SK-N-SH (cell line): Measurements from ENCODE around the gene ASPG. TPM values are rescaled to one million over a fixed set of nuclear protein-coding genes. Genes with fewer than 3 reads are reported as not detected.

Experiments used
- CTCF ChIA-PET: fragments of 300-600, 350-600 bp; formaldehyde crosslinking; extraction: SDS; loops from one replicate; lab custom pipeline; 2021; lab: Yijun Ruan, JAX
- POLR2A ChIA-PET: fragments of 350-600 bp; sonication (Branson Sonifier 250); formaldehyde crosslinking; extraction: SDS; loops from one replicate; lab custom pipeline; 2020; ENCODE audit warnings: antibody characterized with exemption, inconsistent platforms; lab: Yijun Ruan, JAX
- DNase-seq: peaks from one replicate; pipeline ENCODE4 v3.0.0; 2012
- H2AFZ ChIP-seq: fragments of 200-600 bp; sonication (generic); 2 replicates; pipeline ENCODE4 v1.8.1; 2016; ENCODE audit warnings: antibody characterized with exemption, mild to moderate bottlenecking, low read depth
- H3F3A ChIP-seq: fragments of 200-600 bp; sonication (generic); replicated peaks from 2 replicates; pipeline ENCODE3; 2016; ENCODE audit warnings: antibody characterized with exemption, mild to moderate bottlenecking; ENCODE audit not compliant: insufficient read depth
- H3K27ac ChIP-seq, 2 experiments: fragments of 200-500 bp in 1 of 2; fragments of 200-600 bp in 1 of 2; sonication (Bioruptor generic) in 1 of 2; sonication (generic), shearing (Covaris generic) in 1 of 2; 2 replicates each; pipeline versions ENCODE4 v1.5.1 to v1.6.1; 2014 to 2016; ENCODE audit warnings: low read depth in 2 of 2, inconsistent platforms in 1 of 2, low read length in 1 of 2, mild to moderate bottlenecking in 1 of 2, mixed read lengths in 1 of 2
- H3K27me3 ChIP-seq: fragments of 200-600 bp; sonication (generic), shearing (Covaris generic); 2 replicates; pipeline ENCODE4 v1.6.1; 2016; ENCODE audit warnings: mixed run types; ENCODE audit not compliant: insufficient read depth
- H3K36me3 ChIP-seq, 2 experiments: fragments of 200-500 bp in 1 of 2; fragments of 200-600 bp in 1 of 2; sonication (Bioruptor generic) in 1 of 2; sonication (generic) in 1 of 2; replicated peaks in 1 of 2; 2 replicates each; pipeline versions ENCODE3 to v1.5.1; 2014 to 2016; ENCODE audit warnings: low read length in 1 of 2, mild to moderate bottlenecking in 1 of 2; ENCODE audit not compliant: insufficient read depth in 2 of 2, control insufficient read depth in 1 of 2
- H3K4me1 ChIP-seq, 2 experiments: fragments of 200-500 bp in 1 of 2; fragments of 200-600 bp in 1 of 2; sonication (Bioruptor generic) in 1 of 2; sonication (generic), shearing (Covaris generic) in 1 of 2; 2 replicates each; pipeline versions ENCODE4 v1.5.1 to v1.6.1; 2014 to 2016; ENCODE audit warnings: low read depth in 1 of 2, low read length in 1 of 2, mixed run types in 1 of 2; ENCODE audit not compliant: insufficient read depth in 2 of 2, control insufficient read depth in 1 of 2
- H3K4me2 ChIP-seq: fragments of 200-600 bp; sonication (generic), shearing (Covaris generic); 2 replicates; pipeline ENCODE4 v1.6.1; 2017; ENCODE audit warnings: mixed run types
- H3K4me3 ChIP-seq, 2 experiments: fragments of 200-500 bp in 1 of 2; fragments of 200-600 bp in 1 of 2; sonication (Bioruptor generic) in 1 of 2; sonication (generic), shearing (Covaris generic) in 1 of 2; 2 replicates each; pipeline versions ENCODE4 v1.5.1 to v1.8.1; 2014 to 2016; ENCODE audit warnings: low read depth in 2 of 2, inconsistent platforms in 1 of 2, low read length in 1 of 2, mild to moderate bottlenecking in 1 of 2, mixed read lengths in 1 of 2, moderate library complexity in 1 of 2
- H3K79me2 ChIP-seq: fragments of 200-600 bp; sonication (generic); 2 replicates; pipeline ENCODE4 v1.8.1; 2017; ENCODE audit warnings: mild to moderate bottlenecking; ENCODE audit not compliant: insufficient read depth
- H3K9ac ChIP-seq: fragments of 200-600 bp; sonication (generic); 2 replicates; pipeline ENCODE4 v1.6.1; 2017; ENCODE audit warnings: mixed run types
- H3K9me2 ChIP-seq: fragments of 200-600 bp; sonication (generic); 2 replicates; pipeline ENCODE4 v1.6.1; 2017; ENCODE audit warnings: mixed run types
- H3K9me3 ChIP-seq: fragments of 200-600 bp; sonication (generic); 2 replicates; pipeline ENCODE4 v1.6.1; 2017; ENCODE audit warnings: mixed run types, mild to moderate bottlenecking, moderate library complexity
- H4K20me1 ChIP-seq: fragments of 200-600 bp; sonication (generic); 2 replicates; pipeline ENCODE4 v1.6.1; 2017; ENCODE audit warnings: mild to moderate bottlenecking, mixed run types; ENCODE audit not compliant: insufficient read depth
- CHD2 ChIP-seq: fragments of 150-350 bp; IDR thresholded peaks from 2 replicates; pipeline ENCODE4 v1.6.1; 2018; ENCODE audit warnings: low read length; ENCODE audit not compliant: partially characterized antibody
- EZH2phosphoT487 ChIP-seq: fragments of 200-600 bp; sonication (generic); IDR thresholded peaks from 2 replicates; pipeline ENCODE4 v1.6.1; 2017; ENCODE audit warnings: low read depth, mixed run types, mild to moderate bottlenecking, antibody characterized with exemption, moderate library complexity, borderline replicate concordance
- FOSL2 ChIP-seq: IDR thresholded peaks from 2 replicates; pipeline ENCODE4 v1.4.0; 2012; ENCODE audit warnings: low read depth, mild to moderate bottlenecking, moderate library complexity, borderline replicate concordance
- FOXJ3 ChIP-seq: sonication (generic); formaldehyde crosslinking; IDR thresholded peaks from 2 replicates; pipeline ENCODE4 v1.5.1; 2020; ENCODE audit warnings: mild to moderate bottlenecking, missing genetic modification reagents
- GABPA ChIP-seq: IDR thresholded peaks from 2 replicates; pipeline ENCODE4 v1.4.0; 2012; ENCODE audit warnings: low read depth, mild to moderate bottlenecking
- JUND ChIP-seq: IDR thresholded peaks from 2 replicates; pipeline ENCODE4 v1.4.0; 2012
- MEF2A ChIP-seq: IDR thresholded peaks from 2 replicates; pipeline ENCODE4 v1.4.0; 2012; ENCODE audit warnings: low read depth, borderline replicate concordance
- NFIC ChIP-seq: IDR thresholded peaks from 2 replicates; pipeline ENCODE4 v1.4.0; 2012; ENCODE audit warnings: borderline replicate concordance
- NRF1 ChIP-seq: IDR thresholded peaks from 2 replicates; pipeline ENCODE4 v1.6.1; 2012; ENCODE audit warnings: low read depth, mild to moderate bottlenecking, low read length
- REST ChIP-seq: IDR thresholded peaks from 2 replicates; pipeline ENCODE4 v1.6.1; 2012; ENCODE audit warnings: mild to moderate bottlenecking, low read depth, low read length, moderate library complexity
- SIN3A ChIP-seq: IDR thresholded peaks from 2 replicates; pipeline ENCODE4 v1.6.1; 2012; ENCODE audit warnings: low read depth, mild to moderate bottlenecking, low read length, moderate library complexity, borderline replicate concordance
- TCF12 ChIP-seq: IDR thresholded peaks from 2 replicates; pipeline ENCODE4 v1.4.0; 2012
- TEAD4 ChIP-seq: IDR thresholded peaks from 2 replicates; pipeline ENCODE4 v1.4.0; 2012; ENCODE audit warnings: mild to moderate bottlenecking, borderline replicate concordance; ENCODE audit not compliant: insufficient read depth
- USF1 ChIP-seq: IDR thresholded peaks from 2 replicates; pipeline ENCODE4 v1.4.0; 2012; ENCODE audit warnings: low read depth, borderline replicate concordance
- WGBS: methylation state at CpG from one replicate; pipeline ENCODE4 v1.1.6; 2017; ENCODE audit warnings: low lambda C conversion rate; 5-methylcytosine and 5-hydroxymethylcytosine counted together
- polyA plus RNA-seq, 3 experiments: library from polyadenylated mRNA; depleted of rRNA; stranded (reverse); fragments of >200 nt; gene quantifications; 2 replicates each; pipeline ENCODE4 v1.2.3, GENCODE V29; 2012

Gene ASPG
- polyA plus RNA-seq, 1 of the 3 experiments (the other 2 are of a cell fraction): not detected

- H3K27me3 ChIP-seq: no peaks in the 10 kb centered on the region
- no peak overlapping the region for H3K4me3 ChIP-seq
- no peaks in the 10 kb centered on the region for H3K36me3 ChIP-seq
- 66% methylated on average over 6 of the region's 23 CpGs for WGBS
- H3K4me1 ChIP-seq: peaks cover 0 to 10% of the 10 kb centered on the region in 2 experiments; a peak in 1 of 4 replicates
- no peak overlapping the region for H3K9ac ChIP-seq
- CTCF ChIA-PET: interaction anchor here (0.6 to 2.1 kb wide), 9 partner anchors 10 to 450 kb away, joined by 3 to 10 read pairs (median 4); no protein-coding TSS in a partner anchor
- no peaks in the 10 kb centered on the region for H3F3A ChIP-seq
- H4K20me1 ChIP-seq: no peaks in the 10 kb centered on the region
- POLR2A ChIA-PET: no interaction called here
- DNase-seq: no peak
- H3K4me2 ChIP-seq: no peak overlapping the region
- H2AFZ ChIP-seq: no peak overlapping the region
- no peak overlapping the region for H3K27ac ChIP-seq
- no peaks in the 10 kb centered on the region for H3K9me3 ChIP-seq
- no peaks in the 10 kb centered on the region for H3K79me2 ChIP-seq
- no peak for TF ChIP-seq MEF2A
- no peak for TF ChIP-seq CHD2
- TF ChIP-seq GABPA: no peak
- TF ChIP-seq NFIC: no peak
- TF ChIP-seq TEAD4: no peak
- TF ChIP-seq TCF12: no peak
- TF ChIP-seq FOSL2: no peak
- no peak for TF ChIP-seq REST
- TF ChIP-seq EZH2phosphoT487: no peak
- TF ChIP-seq USF1: no peak
- TF ChIP-seq SIN3A: no peak
- no peak for TF ChIP-seq FOXJ3 (CRISPR knock-in tag)
- no peak for TF ChIP-seq JUND
- no peak for TF ChIP-seq NRF1
- no peaks in the 10 kb centered on the region for H3K9me2 ChIP-seq
These were observed 28.3 kb downstream of the ASPG start for GRCh38 chr14:104113631-104114420.
